Bronchial epithelial cell (primary cell): ENCODE data around the gene OXGR1. TPM values are rescaled to one million over a fixed set of nuclear protein-coding genes. Genes with fewer than 3 reads are reported as not detected.

Source experiments
- DNase-seq: peaks from one replicate; pipeline ENCODE4 v3.0.0-alpha.2; 2010; ENCODE audit warnings: low read depth
- FAIRE-seq: peaks from 2 replicates; lab custom pipeline; 2011; peaks lifted over from hg19 to GRCh38; lab: Jason Lieb, UNC
- H3K27me3 ChIP-seq: 2 replicates; pipeline ENCODE4 v1.5.1; 2011; ENCODE audit warnings: low read length; ENCODE audit not compliant: control insufficient read depth, insufficient read depth
- H3K36me3 ChIP-seq: 2 replicates; pipeline ENCODE4 v1.5.1; 2011; ENCODE audit warnings: low read length; ENCODE audit not compliant: control insufficient read depth, insufficient read depth
- H3K4me3 ChIP-seq: 2 replicates; pipeline ENCODE4 v1.5.1; 2011; ENCODE audit warnings: mild to moderate bottlenecking, low read depth, low read length, control low read depth
- total RNA-seq: library from RNA; depleted of rRNA; stranded (reverse); fragments of >200 nt; gene quantifications from 2 replicates; pipeline ENCODE4 v1.2.1, GENCODE V29; 2014
- TF ChIP-seq, protein P1 (sequence below): IDR thresholded peaks from 2 replicates; pipeline ENCODE4 v1.5.1; 2011; ENCODE audit warnings: mild to moderate bottlenecking, moderate library complexity, low read length, control low read depth, inconsistent platforms; ENCODE audit not compliant: insufficient read depth, severe bottlenecking

Gene OXGR1
- total RNA-seq, 1 donor from 2014 or later: not detected

GRCh38 chr13:97019236-97019635 lies 25.0 kb upstream of the OXGR1 start:
- H3K36me3 ChIP-seq: no peaks in the 10 kb centered on the region
- FAIRE-seq: no peak
- TF ChIP-seq, protein P1, sequence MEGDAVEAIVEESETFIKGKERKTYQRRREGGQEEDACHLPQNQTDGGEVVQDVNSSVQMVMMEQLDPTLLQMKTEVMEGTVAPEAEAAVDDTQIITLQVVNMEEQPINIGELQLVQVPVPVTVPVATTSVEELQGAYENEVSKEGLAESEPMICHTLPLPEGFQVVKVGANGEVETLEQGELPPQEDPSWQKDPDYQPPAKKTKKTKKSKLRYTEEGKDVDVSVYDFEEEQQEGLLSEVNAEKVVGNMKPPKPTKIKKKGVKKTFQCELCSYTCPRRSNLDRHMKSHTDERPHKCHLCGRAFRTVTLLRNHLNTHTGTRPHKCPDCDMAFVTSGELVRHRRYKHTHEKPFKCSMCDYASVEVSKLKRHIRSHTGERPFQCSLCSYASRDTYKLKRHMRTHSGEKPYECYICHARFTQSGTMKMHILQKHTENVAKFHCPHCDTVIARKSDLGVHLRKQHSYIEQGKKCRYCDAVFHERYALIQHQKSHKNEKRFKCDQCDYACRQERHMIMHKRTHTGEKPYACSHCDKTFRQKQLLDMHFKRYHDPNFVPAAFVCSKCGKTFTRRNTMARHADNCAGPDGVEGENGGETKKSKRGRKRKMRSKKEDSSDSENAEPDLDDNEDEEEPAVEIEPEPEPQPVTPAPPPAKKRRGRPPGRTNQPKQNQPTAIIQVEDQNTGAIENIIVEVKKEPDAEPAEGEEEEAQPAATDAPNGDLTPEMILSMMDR: no peak
- H3K4me3 ChIP-seq: no peak overlapping the region
- no peaks in the 10 kb centered on the region for H3K27me3 ChIP-seq
- DNase-seq: no peak

DNA sequence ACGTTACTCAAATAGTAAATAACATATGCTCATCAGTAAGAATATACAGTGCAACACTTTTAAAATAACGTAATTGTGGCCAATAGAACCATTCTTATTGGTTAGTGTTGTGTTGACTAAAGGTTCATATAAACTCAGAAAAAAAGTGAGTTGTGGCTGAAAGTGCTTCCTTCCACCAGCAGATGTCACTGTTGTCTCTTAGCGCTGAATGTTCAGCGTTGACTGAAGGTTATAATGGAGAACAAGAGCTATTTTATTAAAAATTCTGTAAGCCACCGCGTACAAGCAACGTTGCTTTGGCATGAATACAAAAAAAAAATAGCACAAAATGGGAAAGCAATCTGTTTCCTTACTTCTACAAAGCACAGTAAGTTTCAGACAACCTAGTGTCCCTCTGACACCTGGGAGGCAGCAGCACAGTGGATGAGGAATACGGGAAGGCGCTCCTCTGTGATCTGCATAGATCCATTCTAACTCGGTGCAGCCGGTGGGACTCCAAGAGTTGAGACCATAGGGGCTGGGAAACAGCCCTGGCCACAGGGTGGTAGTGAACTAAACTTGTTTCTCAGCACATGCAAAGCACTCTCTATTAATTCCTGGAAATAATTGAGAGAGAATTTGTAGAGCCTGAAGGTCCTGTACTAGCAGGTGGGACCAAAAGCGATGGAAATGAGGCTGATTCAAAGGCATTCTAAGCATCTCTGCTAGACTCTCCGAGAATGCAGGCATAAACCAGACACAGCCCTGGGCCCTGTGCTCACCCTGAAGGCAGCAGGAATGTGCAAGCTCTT lies 23.9 kb upstream of the OXGR1 start:
- Histone ChIP-seq H3K36me3 (no peaks in the 10 kb centered on the region), H3K27me3 (no peaks in the 10 kb centered on the region), H3K4me3 (no peak overlapping the region)
- TF ChIP-seq, protein P1: peak; percentile 75
- DNase-seq (peak; percentile 53), FAIRE-seq (no peak)

DNA sequence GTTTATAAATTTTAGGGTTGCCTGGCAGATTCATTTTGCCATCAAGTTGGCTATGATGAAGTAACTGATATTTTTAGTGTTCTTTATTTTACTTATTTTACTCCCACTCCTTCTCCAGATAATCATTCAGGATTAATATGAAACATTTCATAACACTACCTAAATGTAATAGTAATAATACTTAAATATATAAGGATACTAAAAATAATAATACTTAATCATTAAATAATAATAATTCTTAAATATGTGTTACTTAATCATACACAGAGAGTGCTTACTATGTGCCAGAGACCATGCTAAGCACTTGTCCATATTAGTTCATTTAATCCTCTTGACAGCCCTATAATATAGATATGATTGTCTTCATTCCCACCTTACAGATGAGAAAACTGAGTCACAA lies 23.0 kb upstream of the OXGR1 start:
- Histone ChIP-seq H3K27me3 (no peaks in the 10 kb centered on the region), H3K4me3 (no peak overlapping the region), H3K36me3 (no peaks in the 10 kb centered on the region)
- DNase-seq (no peak), FAIRE-seq (no peak)
- TF ChIP-seq, protein P1: no peak

DNA sequence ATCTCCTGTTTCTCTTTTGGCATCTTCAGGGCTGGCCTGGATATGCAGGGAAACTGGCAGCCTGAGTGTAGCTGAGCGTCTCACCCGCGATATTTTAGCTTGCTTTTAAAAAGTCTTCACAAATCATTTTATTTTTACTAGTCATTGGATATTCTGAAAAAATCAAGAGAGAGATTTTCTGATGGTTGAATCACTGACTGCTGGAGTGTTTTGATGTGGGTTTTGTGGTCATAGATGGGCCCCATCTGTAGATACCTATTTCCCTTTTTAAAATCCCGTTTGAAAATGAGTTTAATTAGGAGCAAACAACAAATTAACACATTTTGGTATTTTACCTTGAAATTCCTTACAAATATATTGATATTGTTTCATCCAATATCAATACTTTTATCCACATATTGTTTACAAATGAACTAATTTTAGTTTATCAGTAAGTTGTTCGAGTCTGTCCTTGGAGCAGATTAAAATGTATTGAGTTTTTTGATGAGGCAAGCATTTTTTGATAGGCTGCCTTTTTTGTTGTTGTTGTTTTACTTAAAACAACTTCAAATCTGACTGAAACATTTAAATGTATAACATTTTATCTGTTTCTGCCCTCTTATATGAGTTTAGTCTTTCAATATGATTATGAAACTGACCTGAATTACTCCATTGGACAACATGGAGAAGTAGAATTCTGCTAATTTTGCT lies 21.5 kb upstream of the OXGR1 start:
- H3K4me3 ChIP-seq: no peak overlapping the region
- no peak for DNase-seq
- TF ChIP-seq, protein P1: no peak
- H3K36me3 ChIP-seq: no peaks in the 10 kb centered on the region
- no peak for FAIRE-seq
- no peaks in the 10 kb centered on the region for H3K27me3 ChIP-seq

GRCh38 chr13:97012251-97013048 lies 18.2 kb upstream of the OXGR1 start:
- Histone ChIP-seq H3K4me3 (no peak overlapping the region), H3K27me3 (no peaks in the 10 kb centered on the region), H3K36me3 (no peaks in the 10 kb centered on the region)
- DNase-seq: no peak
- TF ChIP-seq, protein P1: no peak
- no peak for FAIRE-seq
